HepG2 (cell line): ENCODE results near the gene SLC29A2. TPM values are rescaled to one million over a fixed set of nuclear protein-coding genes. Genes with fewer than 3 reads are reported as not detected.

Experiments used
- DBP ChIP-seq: sonication (generic); formaldehyde crosslinking; IDR thresholded peaks from 2 replicates; pipeline ENCODE4 v1.4.0; 2020; ENCODE audit warnings: missing genetic modification reagents; ENCODE audit errors: not compliant biosample characterization
- DMTF1 ChIP-seq: sonication (generic); formaldehyde crosslinking; IDR thresholded peaks from 2 replicates; pipeline ENCODE4 v1.4.0; 2020; ENCODE audit warnings: mild to moderate bottlenecking, missing genetic modification reagents
- HNF4G ChIP-seq, 2 experiments: sonication (generic) in 1 of 2; formaldehyde crosslinking in 1 of 2; IDR thresholded peaks; 2 replicates each; pipeline versions ENCODE4 v1.4.0 to v1.6.1; 2011 to 2020; ENCODE audit warnings: borderline replicate concordance in 2 of 2, low read depth in 2 of 2, mild to moderate bottlenecking in 2 of 2, low read length in 1 of 2, missing genetic modification reagents in 1 of 2, moderate library complexity in 1 of 2
- HNRNPUL1 ChIP-seq: fragments of 200-400 bp; formaldehyde crosslinking; IDR thresholded peaks from 2 replicates; pipeline ENCODE4 v1.6.1; 2017; ENCODE audit warnings: low read depth, mild to moderate bottlenecking, low read length, moderate library complexity
- KDM5B ChIP-seq: sonication (generic); formaldehyde crosslinking; IDR thresholded peaks from 2 replicates; pipeline ENCODE4 v1.4.0; 2020; ENCODE audit warnings: missing genetic modification reagents, mild to moderate bottlenecking, borderline replicate concordance
- KDM6A ChIP-seq: IDR thresholded peaks from 2 replicates; pipeline ENCODE4 v1.6.1; 2016; ENCODE audit warnings: low read depth
- MIER3 ChIP-seq: IDR thresholded peaks from 2 replicates; pipeline ENCODE4 v1.6.1; 2016; ENCODE audit warnings: missing compliant biosample characterization, borderline replicate concordance
- NFKBIZ ChIP-seq: IDR thresholded peaks from 2 replicates; pipeline ENCODE4 v1.6.1; 2018; ENCODE audit warnings: missing genetic modification reagents, missing compliant biosample characterization
- PHF5A ChIP-seq: IDR thresholded peaks from one replicate; pipeline ENCODE4 v1.6.1; 2018; ENCODE audit warnings: low read depth, missing genetic modification reagents; ENCODE audit not compliant: unreplicated experiment
- POGK ChIP-seq: sonication (generic); formaldehyde crosslinking; conservative IDR thresholded peaks from 2 replicates; pipeline ENCODE4 v1.8.0; 2022; ENCODE audit warnings: mild to moderate bottlenecking, moderate library complexity, missing genetic modification reagents
- SETDB1 ChIP-seq: sonication (generic); formaldehyde crosslinking; IDR thresholded peaks from 2 replicates; pipeline ENCODE4 v1.5.1; 2020; ENCODE audit warnings: missing genetic modification reagents, mild to moderate bottlenecking, borderline replicate concordance
- ZC3H13 ChIP-seq: sonication (generic); formaldehyde crosslinking; IDR thresholded peaks from 2 replicates; pipeline ENCODE4 v1.8.1; 2023; ENCODE audit warnings: mild to moderate bottlenecking, missing genetic modification reagents, moderate library complexity
- ZMAT3 ChIP-seq: sonication (generic); formaldehyde crosslinking; conservative IDR thresholded peaks from 2 replicates; pipeline ENCODE4 v1.7.0; 2021; ENCODE audit warnings: missing genetic modification reagents
- ZNF121 ChIP-seq: sonication (generic); formaldehyde crosslinking; IDR thresholded peaks from 2 replicates; pipeline ENCODE4 v1.5.0; 2020; ENCODE audit warnings: mild to moderate bottlenecking, missing genetic modification reagents
- ZNF280D ChIP-seq: sonication (generic); formaldehyde crosslinking; IDR thresholded peaks from 2 replicates; pipeline ENCODE4 v1.5.1; 2020; ENCODE audit warnings: mild to moderate bottlenecking, missing genetic modification reagents
- ZNF34 ChIP-seq: sonication (generic); formaldehyde crosslinking; IDR thresholded peaks from 2 replicates; pipeline ENCODE4 v1.4.0; 2020; ENCODE audit warnings: mild to moderate bottlenecking, missing genetic modification reagents, borderline replicate concordance
- ZNF383 ChIP-seq: sonication (generic); formaldehyde crosslinking; IDR thresholded peaks from 2 replicates; pipeline ENCODE4 v1.4.0; 2020; ENCODE audit warnings: missing genetic modification reagents, mild to moderate bottlenecking, borderline replicate concordance
- ZNF629 ChIP-seq: sonication (generic); formaldehyde crosslinking; conservative IDR thresholded peaks from 2 replicates; pipeline ENCODE4 v1.5.0; 2020; ENCODE audit warnings: missing genetic modification reagents
- ZNF703 ChIP-seq: sonication (generic); formaldehyde crosslinking; IDR thresholded peaks from 2 replicates; pipeline ENCODE4 v1.5.1; 2020; ENCODE audit warnings: missing genetic modification reagents, mild to moderate bottlenecking, moderate library complexity, borderline replicate concordance
- ZNF780A ChIP-seq: sonication (generic); formaldehyde crosslinking; IDR thresholded peaks from 2 replicates; pipeline ENCODE4 v1.8.0; 2022; ENCODE audit warnings: mild to moderate bottlenecking, missing genetic modification reagents, moderate library complexity
- polyA plus RNA-seq, 8 experiments: library from polyadenylated mRNA; depleted of rRNA in 3 of 8; stranded (reverse) in 7 of 8; unstranded in 1 of 8; fragments of >200 nt; fragmentation: Illumina TruSeq in 4 of 8; extraction: Trizol in 4 of 8; gene quantifications; 2 replicates each; pipeline versions ENCODE4 v1.2.1 to v1.2.3, GENCODE V29; 2011 to 2016; ENCODE audit warnings: low read depth in 4 of 8, missing spikeins in 1 of 8, mixed read lengths in 1 of 8; ENCODE audit not compliant: insufficient read depth in 1 of 8
- total RNA-seq, 5 experiments: library from RNA; depleted of rRNA; stranded (reverse); fragments of >200 nt; fragmentation: Illumina TruSeq; extraction: Trizol; gene quantifications; 2 replicates each; pipeline ENCODE4 v1.2.3, GENCODE V29; 2016; ENCODE audit warnings: low read depth in 1 of 5

The SLC29A2 gene
- total and polyA plus RNA-seq, 2 of the 13 experiments (the other 11 are each of a cell fraction or from before 2014, with no cell fraction given): 0.63 to 0.66 TPM

- peak; percentile 73; the same call in 1 of the 2 replicates for TF ChIP-seq ZC3H13
- TF ChIP-seq ZNF383: no peak
- TF ChIP-seq MIER3 (CRISPR knock-in tag): peak; percentile 77; the same call in 1 of the 2 replicates
- TF ChIP-seq NFKBIZ (CRISPR knock-in tag): 0 out of 2 replicates have a peak, but pooled peaks have one; percentile 62
- TF ChIP-seq HNRNPUL1: no peak
- no peak for TF ChIP-seq ZMAT3 (CRISPR knock-in tag)
- no peak for TF ChIP-seq POGK (CRISPR knock-in tag)
- TF ChIP-seq ZNF780A (CRISPR knock-in tag): peak; percentile 61; the same call in 1 of the 2 replicates
- TF ChIP-seq ZNF629 (CRISPR knock-in tag): 0 out of 2 replicates have a peak, but pooled peaks have one; percentile 51
- no peak for TF ChIP-seq HNF4G (IDR thresholded peaks at IDR 0.05; ENCODE audit: borderline replicate concordance, low read depth, low read length)
- no peak for TF ChIP-seq HNF4G (CRISPR knock-in tag; IDR thresholded peaks at IDR 0.05; ENCODE audit: borderline replicate concordance, low read depth)
- no peak for TF ChIP-seq SETDB1 (CRISPR knock-in tag)
- TF ChIP-seq ZNF703 (CRISPR knock-in tag): no peak
- no peak for TF ChIP-seq KDM6A (CRISPR knock-in tag)
- TF ChIP-seq ZNF121 (CRISPR knock-in tag): peak; percentile 75
- no peak for TF ChIP-seq ZNF34 (CRISPR knock-in tag)
- TF ChIP-seq DBP (CRISPR knock-in tag): no peak
- 0 out of 2 replicates have a peak, but pooled peaks have one; percentile 12 for TF ChIP-seq ZNF280D (CRISPR knock-in tag)
- TF ChIP-seq PHF5A (CRISPR knock-in tag): no peak
- no peak; the same call in 1 of the 2 replicates for TF ChIP-seq KDM5B (CRISPR knock-in tag)
- TF ChIP-seq DMTF1: no peak
Observed at GRCh38 chr11:66328302-66329144, 43.0 kb downstream of the SLC29A2 start (continued).
